ENCODE data around the gene ZNF8. TPM values are rescaled to one million over a fixed set of nuclear protein-coding genes. Genes with fewer than 3 reads are reported as not detected.
A peak's percentile ranks its signal among the peaks of the same experiment; 100 is the strongest.
"Not testable (repeated sequence)": the region's sequence is repeated elsewhere in the genome, so short reads cannot be mapped to it uniquely, and the experiment has no call there.

Gene ZNF8
- polyA plus RNA-seq, 12 donors: 4.0 to 7.0 (median 5.6) TPM; not detected in 1

DNA sequence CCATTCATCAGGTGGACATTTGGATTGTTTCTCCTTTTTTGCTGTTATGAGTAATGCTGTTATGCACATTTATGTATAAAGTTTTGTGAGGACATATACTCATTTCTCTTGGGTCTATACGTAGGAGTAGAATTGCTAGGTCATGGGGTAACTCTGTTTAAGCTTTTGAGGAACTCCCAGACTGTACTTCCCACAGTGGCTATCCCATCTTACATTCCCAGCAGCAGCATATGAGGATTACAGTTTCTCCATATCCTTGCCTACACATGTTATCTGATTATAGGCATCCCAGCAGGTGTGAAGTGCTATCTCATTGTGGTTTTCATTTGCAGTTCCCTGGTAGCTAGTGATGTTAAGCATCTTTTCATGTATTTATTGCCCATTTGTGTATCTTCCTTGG, 53.9 kb downstream of the ZNF8 start:
- no peak for DNase-seq

DNA sequence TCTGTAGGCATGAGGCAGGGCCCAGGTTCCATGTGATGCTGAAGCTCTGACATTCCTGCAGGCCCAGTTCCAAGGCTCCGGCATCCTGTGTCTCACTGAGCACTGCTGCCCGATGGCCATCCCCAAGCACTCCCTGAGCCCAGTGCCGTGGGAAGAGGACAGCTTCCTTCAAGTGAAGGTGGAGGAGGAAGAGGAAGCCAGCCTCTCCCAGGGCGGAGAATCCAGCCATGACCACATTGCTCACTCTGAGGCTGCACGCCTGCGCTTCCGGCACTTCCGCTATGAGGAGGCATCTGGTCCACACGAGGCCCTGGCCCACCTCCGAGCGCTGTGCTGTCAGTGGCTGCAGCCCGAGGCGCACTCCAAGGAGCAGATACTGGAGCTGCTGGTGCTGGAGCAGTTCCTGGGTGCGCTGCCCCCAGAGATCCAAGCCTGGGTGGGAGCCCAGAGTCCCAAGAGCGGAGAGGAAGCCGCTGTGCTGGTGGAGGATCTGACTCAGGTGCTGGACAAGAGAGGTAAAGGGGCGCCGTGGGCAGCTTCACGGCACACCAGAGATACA, 56.0 kb downstream of the ZNF8 start:
- DNase-seq: no peak

DNA sequence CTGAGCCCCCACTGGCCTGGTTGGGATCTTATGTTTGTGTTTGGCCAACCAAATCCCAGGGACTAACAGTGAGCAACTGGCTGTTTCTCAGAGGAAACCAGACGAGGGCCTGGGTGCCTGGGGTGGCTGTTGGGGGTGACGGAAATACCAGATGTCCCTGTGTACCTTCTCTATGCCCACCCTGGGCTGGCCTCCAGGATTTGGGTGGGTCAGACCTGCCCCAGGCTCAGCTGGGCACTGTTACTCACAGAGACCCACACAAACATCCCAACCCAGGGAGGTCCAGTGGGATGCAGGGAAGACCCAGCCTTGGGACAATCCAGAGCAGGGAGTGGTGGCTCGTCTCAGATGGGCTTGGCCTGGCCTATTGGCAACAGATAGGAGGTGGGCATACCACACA, 56.9 kb downstream of the ZNF8 start:
- no peak for DNase-seq

DNA sequence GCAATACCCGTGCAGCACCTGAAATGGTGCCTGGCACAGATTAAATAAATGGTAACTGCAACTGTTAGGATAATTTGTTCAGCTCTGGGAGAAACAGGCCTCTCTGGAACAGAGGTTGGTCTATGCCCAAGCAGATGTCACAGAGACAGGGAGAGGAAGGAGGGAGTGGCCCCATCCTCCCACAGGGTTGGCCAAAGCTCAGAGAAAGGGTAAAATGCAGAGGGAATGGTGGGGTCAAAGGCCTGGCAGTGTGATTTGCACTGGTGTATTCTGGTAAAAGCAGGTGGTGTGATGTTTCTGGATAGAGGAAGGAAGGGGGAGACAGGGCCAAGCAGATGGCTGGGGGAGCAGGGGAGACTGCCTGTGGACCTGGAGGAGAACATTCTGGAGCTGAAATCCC, 57.5 kb downstream of the ZNF8 start:
- DNase-seq: no peak

DNA sequence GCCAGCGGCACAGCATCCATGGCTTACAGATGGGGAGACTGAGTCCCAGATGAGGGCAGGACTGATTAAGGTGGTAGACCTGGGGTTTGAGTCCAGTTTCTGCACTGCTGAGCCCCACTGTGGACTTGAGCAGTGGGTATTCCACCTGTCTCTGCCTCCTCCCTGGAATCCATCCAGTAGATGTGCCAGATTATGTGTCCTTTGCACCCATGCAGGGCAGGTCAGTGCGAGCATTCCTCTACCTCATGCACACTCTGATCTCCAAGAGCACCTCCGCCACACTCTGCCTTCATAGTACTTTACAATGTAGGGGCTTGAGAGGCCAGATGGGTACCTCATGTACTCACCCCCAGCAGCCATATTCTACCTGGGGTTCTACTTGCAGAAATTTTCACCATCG, 58.1 kb downstream of the ZNF8 start:
- no peak for DNase-seq

DNA sequence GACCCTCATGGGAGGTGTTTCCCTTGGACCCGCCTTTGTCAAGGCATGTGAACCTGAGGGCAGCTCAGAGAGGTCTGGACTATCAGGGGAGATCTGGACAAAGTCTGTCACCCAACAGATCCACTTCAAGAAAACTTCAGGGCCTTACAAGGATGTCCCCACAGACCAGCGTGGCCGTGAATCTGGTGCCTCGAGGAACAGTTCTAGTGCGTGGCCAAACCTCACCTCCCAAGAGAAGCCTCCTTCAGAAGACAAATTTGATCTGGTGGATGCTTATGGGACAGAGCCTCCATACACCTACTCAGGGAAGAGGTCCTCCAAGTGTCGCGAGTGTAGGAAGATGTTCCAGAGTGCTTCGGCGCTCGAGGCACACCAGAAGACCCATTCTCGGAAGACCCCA, 59.6 kb downstream of the ZNF8 start:
- DNase-seq: no peak

DNA sequence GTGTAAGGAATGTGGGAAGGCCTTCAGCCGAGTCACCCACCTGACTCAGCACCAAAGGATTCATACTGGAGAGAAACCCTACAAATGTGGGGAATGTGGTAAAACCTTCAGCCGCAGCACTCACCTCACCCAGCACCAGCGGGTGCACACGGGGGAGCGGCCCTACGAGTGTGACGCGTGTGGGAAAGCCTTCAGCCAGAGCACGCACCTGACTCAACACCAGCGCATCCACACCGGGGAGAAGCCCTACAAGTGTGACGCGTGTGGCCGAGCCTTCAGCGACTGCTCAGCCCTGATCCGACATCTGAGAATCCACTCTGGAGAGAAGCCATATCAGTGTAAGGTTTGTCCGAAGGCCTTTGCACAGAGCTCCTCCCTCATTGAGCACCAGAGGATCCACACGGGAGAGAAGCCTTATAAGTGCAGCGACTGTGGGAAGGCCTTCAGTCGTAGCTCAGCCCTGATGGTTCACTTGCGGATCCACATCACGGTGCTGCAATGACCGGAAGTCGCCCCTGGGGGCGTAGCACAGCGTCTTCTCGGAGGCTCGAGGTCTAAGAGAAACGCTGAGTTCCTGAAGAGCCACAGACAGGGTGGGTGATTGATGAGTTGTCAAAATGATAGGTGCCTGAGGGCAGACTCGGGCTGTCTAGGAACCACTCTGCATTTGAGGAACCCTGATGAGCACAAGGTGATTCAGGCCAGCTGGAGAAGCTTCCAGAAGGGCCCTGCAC, 60.2 kb downstream of the ZNF8 start:
- DNase-seq: no peak

DNA sequence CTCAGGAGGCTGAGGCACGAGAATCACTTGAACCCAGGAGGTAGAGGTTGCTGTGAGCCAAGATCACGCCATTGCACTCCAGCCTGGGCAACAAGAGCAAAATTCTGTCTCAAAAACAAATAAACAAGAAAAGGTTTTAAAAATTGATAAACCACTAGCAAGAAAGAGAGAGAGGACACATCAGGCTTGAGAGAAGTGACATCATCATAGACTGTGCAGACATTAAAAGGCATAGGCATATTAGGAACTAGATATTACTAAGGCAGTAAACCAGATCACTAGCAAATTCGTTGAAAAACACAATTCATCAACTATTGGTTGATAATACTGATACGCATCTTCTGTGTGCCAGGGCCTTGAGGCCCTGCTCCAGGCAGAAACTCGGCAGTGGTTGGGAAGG, 66.8 kb downstream of the ZNF8 start:
- DNase-seq: no peak

DNA sequence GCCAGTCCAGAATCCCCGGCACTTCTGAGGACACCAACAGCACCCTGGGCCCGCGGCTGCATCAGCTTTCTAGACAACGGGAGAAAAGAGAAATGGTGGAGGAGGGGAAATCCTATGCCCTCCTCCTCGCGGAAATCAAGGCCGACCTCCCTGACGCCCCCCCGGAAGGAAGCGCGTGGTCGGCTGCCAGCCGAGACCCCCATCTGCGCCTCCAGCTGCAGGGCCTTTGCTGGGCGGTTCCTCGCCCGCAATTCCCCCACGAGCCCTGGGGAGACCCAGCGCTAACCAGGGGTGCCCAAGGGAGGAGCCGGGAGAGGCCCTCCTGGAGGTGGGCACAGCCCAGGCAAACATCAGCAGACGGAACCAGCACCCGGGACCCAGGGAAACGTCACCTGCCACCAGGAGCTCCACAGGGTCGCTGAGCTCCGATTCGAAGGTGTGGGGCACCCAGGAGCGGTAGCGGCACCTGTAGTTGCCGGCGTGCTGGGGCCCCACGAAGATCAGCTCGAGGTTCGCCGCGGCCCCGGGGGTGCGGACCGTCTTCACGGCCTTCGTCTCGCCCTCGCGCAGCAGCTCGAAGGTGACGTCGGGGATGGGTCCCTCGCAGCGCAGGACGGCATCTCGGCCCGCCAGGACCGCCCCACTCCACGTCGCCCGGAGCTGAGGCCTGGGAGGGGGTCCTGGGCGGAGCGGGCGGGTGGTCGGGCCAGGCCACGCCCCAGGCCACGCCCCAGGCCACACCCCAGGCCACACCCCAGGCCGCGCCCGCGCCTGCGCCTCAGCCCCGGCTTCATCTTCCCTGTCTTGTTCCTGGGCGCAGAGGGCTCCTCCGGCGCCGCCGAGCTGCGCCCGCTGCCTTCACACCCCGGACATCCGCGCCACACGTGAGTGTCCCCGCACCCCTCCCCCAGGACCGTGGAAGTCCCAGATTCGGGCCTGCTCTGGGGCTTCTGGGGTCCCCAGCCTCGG, 68.5 kb downstream of the ZNF8 start:
- DNase-seq: peak; percentile 20

DNA sequence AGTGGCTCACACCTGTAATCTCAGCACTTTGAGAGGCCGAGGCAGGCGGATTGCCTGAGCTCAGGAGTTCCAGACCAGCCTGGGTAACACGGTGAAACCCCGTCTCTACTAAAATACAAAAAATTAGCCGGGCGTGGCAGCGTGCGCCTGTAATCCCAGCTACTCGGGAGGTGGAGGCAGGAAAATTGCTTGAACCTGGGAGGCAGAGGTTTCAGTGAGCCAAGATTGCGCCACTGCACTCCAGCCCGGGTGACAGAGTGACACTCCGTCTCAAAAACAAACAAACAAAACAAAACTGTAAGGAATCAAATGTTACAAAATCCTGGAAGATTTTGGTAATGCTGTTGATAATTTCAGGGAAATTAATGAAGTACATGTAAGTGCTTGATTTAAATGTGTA, 69.3 kb downstream of the ZNF8 start:
- not testable (repeated sequence) for DNase-seq

DNA sequence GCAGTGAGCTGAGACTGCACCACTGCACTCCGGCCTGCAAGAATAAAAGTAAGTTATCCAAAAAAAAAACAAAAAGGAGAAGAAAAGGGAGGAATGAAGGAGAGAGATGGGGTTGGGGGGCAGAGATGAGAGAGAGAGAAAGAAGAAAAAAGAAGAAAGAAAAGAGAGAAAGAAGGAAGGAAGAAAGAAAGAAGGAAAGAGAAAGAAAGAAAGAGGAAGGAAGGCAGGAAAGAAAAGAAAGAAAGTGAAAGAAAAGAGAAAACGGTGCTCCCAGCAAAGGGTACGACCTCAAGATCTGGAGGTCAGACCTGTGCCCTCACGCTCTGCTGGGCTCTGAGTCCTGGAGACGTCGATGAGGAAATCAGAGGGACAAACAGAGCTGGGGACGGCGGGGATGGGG, 70.8 kb downstream of the ZNF8 start:
- DNase-seq: no peak

DNA sequence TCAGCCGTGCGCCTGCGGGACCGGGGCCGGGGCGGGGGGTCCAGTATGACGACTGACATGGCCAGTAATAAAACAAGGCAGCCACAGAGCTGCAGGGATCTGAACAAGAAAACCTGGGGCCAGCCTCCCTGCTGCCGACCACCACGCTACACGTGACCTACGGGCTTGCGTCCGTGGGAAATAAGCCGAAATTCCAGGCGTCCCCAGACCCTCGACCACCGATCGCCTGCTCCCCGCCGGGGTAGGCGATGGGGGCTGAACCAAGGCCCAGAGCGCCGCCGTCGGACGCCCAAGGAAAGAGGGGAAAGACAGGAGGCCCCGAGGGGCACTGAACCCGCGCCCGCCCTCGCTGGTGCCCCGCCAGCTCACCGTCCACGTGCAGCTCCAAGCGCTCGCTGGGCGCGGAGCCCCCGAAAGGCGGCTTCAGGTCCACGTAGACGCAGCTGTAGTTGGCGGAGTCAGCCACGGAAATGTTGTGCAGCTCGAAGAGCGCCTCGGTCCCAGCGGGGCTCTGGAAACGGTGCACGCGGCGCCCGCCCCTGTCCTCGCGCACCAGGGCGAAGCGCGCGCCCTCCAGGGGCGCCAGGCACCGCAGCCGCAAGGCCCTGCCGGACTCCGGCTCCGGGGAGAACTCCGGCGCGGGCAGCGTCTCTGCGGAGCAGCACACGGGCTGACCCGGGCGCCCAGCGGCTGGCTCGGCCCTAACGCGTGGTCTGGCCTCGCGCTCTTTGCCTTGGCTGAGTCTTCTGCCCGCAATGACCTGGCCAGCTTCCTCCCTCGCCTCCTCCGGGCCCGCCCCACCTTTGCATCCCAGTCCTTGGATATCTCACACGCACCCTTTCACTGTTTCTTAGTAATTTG, 71.5 kb downstream of the ZNF8 start:
- no peak for DNase-seq

DNA sequence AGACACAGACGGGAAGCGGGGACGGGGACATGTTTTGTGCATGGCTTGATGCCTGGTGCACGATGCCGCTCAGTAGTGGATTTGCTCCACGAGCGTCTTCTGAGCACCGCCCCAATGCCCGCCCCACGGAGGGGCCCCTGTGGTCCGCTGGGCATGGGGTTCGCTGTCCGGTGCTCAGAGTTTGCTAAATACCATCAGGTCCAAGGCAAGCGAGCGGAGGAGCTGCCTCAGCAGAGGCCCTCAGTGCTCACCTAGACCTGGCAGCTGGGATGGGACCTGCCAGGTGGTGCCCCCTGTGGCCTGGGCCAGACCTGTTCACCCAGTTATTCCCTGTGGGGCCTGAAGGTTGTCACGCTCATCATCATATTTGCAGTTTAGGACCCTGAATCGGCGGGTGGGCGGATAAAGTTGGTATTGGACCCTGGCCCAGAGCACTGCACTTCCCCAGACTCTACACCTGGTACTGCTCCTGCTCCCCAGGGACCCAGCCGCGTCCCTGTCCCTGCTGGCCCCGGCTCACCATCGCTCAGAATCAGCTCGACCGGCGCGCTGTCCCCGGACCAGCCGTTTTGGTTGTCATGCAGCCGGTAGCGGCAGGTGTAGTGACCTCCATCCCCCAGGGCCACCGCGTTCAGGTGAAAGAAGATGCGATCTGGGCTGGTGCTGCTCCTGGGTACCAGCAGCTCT, 72.3 kb downstream of the ZNF8 start:
- no peak for DNase-seq

DNA sequence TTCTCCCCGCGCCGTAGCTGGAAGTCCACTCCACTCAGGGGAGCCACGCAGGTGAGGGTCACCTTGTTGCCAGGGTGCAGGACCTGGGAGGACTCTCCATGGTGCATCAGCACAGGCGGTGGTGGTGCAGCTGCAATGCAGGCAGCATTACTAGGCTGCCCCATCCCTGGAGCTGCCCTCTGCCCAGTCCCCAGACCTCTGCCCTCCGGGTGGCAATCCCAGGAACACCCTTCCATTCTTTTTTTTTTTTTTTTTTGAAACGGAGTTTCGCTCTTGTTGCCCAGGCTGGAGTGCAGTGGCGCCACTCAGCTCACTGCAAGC, 72.8 kb downstream of the ZNF8 start:
- DNase-seq: no peak

DNA sequence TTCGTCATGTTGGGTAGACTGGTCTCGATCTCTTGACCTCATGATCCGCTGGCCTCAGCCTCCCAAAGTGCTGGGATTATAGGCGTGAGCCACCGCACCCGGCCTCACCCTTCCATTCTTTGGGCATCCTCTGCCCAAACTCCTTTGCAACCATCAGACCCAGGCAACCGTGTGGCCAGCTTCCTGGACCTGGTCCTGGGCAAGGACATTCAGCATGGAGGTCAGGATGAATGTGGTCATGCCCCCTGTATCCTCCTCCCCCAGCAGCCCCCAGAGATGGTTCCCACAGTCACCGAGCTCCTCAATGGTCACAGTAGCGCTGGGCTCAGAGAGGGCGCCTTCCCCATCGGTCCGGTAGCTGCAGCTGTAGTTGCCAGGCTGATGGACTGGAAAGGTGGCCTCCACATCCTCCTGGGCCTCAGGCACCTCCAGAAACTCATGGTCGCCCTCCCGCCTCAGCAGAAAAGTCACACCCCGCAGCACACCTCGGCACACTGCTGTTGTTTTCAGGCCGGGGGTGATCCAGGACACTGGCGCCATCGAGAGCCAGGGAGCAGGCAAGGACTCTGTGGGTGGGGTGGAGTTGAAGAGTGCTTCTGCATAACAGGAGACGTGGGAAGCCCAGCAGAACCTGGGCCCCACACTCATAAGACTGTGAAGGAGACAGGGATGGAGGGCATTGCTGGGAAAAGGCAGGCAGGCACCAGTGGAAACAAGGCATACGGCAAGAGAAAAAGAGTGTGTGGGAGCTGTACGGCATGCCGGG, 73.4 kb downstream of the ZNF8 start:
- DNase-seq: no peak

Other genes with a start within 250 kb of the ZNF8 start
- gene ZSCAN1, start 244.9 kb upstream of the ZNF8 start, polyA plus RNA-seq (ENCODE audit: insufficient read length in 12 of 12): 1 to 10 TPM in 2 of 12 donors, under 1 TPM in 8, not detected in 2; 0.43 to 2.0 (median 0.68) TPM
- 10 to 100 TPM in 11 of 12 donors, not detected in 1; 10.4 to 29.7 (median 14.2) TPM for gene ZNF135, start 219.7 kb upstream of the ZNF8 start, polyA plus RNA-seq (ENCODE audit: insufficient read length in 12 of 12)
- gene ZSCAN18, start 180.7 kb upstream of the ZNF8 start, polyA plus RNA-seq (ENCODE audit: insufficient read length in 12 of 12): 10 to 100 TPM in 11 of 12 donors, not detected in 1; 47.2 to 70.3 (median 55.2) TPM
- 10 to 100 TPM in 11 of 12 donors, not detected in 1; 10.5 to 14.9 (median 13.2) TPM for gene ZNF329, start 128.2 kb upstream of the ZNF8 start, polyA plus RNA-seq (ENCODE audit: insufficient read length in 12 of 12)
- gene ZNF274, start 95.9 kb upstream of the ZNF8 start, polyA plus RNA-seq (ENCODE audit: insufficient read length in 12 of 12): 10 to 100 TPM in 4 of 12 donors, 1 to 10 TPM in 7, not detected in 1; 7.6 to 21.2 (median 9.4) TPM
- gene ZNF544, start 50.0 kb upstream of the ZNF8 start, polyA plus RNA-seq (ENCODE audit: insufficient read length in 12 of 12): 10 to 100 TPM in 11 of 12 donors, not detected in 1; 13.0 to 24.3 (median 16.1) TPM
- 10 to 100 TPM in 11 of 12 donors, not detected in 1; 25.9 to 51.7 (median 28.4) TPM for gene ERVK3-1, start 26.4 kb downstream of the ZNF8 start, polyA plus RNA-seq (ENCODE audit: insufficient read length in 12 of 12)
- 1 to 10 TPM in 10 of 12 donors, not detected in 2; 2.6 to 4.0 (median 3.1) TPM for gene ZSCAN22, start 48.0 kb downstream of the ZNF8 start, polyA plus RNA-seq (ENCODE audit: insufficient read length in 12 of 12)
- 1 to 10 TPM in 10 of 12 donors, not detected in 2; 2.3 to 6.0 (median 2.9) TPM for gene A1BG, start 74.5 kb downstream of the ZNF8 start, polyA plus RNA-seq (ENCODE audit: insufficient read length in 12 of 12)
- 1 to 10 TPM in 10 of 12 donors, not detected in 2; 1.6 to 3.0 (median 1.9) TPM for gene ZNF497, start 83.8 kb downstream of the ZNF8 start, polyA plus RNA-seq (ENCODE audit: insufficient read length in 12 of 12)
- gene ZNF837, start 102.1 kb downstream of the ZNF8 start, polyA plus RNA-seq (ENCODE audit: insufficient read length in 12 of 12): 1 to 10 TPM in 8 of 12 donors, under 1 TPM in 3, not detected in 1; 0.65 to 8.8 (median 1.2) TPM
- 1,000 to 10,000 TPM in 9 of 12 donors, 100 to 1,000 TPM in 2, not detected in 1; 942 to 1,724 (median 1,496) TPM for gene RPS5, start 108.3 kb downstream of the ZNF8 start, polyA plus RNA-seq (ENCODE audit: insufficient read length in 12 of 12)
- under 1 TPM in 1 of 12 donors, not detected in 11; 0.57 TPM for gene RNF225, start 116.7 kb downstream of the ZNF8 start, polyA plus RNA-seq (ENCODE audit: insufficient read length in 12 of 12)
- gene ZNF584, start 129.7 kb downstream of the ZNF8 start, polyA plus RNA-seq (ENCODE audit: insufficient read length in 12 of 12): 1 to 10 TPM in 10 of 12 donors, not detected in 2; 4.6 to 7.0 (median 5.9) TPM
- gene ZNF132, start 161.2 kb downstream of the ZNF8 start, polyA plus RNA-seq (ENCODE audit: insufficient read length in 12 of 12): 1 to 10 TPM in 11 of 12 donors, not detected in 1; 3.4 to 6.5 (median 5.3) TPM
- gene ZNF324B, start 172.7 kb downstream of the ZNF8 start, polyA plus RNA-seq (ENCODE audit: insufficient read length in 12 of 12): 1 to 10 TPM in 10 of 12 donors, not detected in 2; 2.3 to 4.4 (median 3.1) TPM
- gene ZNF324, start 188.1 kb downstream of the ZNF8 start, polyA plus RNA-seq (ENCODE audit: insufficient read length in 12 of 12): 10 to 100 TPM in 1 of 12 donors, 1 to 10 TPM in 10, not detected in 1; 3.8 to 11.7 (median 4.6) TPM
- 10 to 100 TPM in 1 of 12 donors, 1 to 10 TPM in 10, not detected in 1; 4.8 to 10.4 (median 6.8) TPM for gene ZNF446, start 197.4 kb downstream of the ZNF8 start, polyA plus RNA-seq (ENCODE audit: insufficient read length in 12 of 12)
- gene SLC27A5, start 233.0 kb downstream of the ZNF8 start, polyA plus RNA-seq (ENCODE audit: insufficient read length in 12 of 12): 1 to 10 TPM in 10 of 12 donors, not detected in 2; 2.0 to 4.1 (median 3.8) TPM
- gene ZBTB45, start 240.9 kb downstream of the ZNF8 start, polyA plus RNA-seq (ENCODE audit: insufficient read length in 12 of 12): 10 to 100 TPM in 2 of 12 donors, 1 to 10 TPM in 9, not detected in 1; 5.3 to 13.3 (median 8.3) TPM

Data from muscle of arm (tissue), 12 donors.